A673 (cell line): ENCODE measurements around the gene TRIM32. TPM values are rescaled to one million over a fixed set of nuclear protein-coding genes. Genes with fewer than 3 reads are reported as not detected.

ENCODE experiments used
- BruUV-seq: library from RNA; stranded (reverse); fragments of 400-500 nt; replicated peaks from 2 replicates; lab custom pipeline; 2021; lab: Mats Ljungman, UMichigan
- CTCF ChIA-PET: fragments of 300-600 bp; sonication (Branson Sonifier 250); formaldehyde crosslinking; loops from one replicate; lab custom pipeline; 2022; ENCODE audit warnings: antibody characterized with exemption; lab: Charles Lee
- POLR2A ChIA-PET: fragments of 300-600 bp; sonication (Branson Sonifier 250); formaldehyde crosslinking; loops from one replicate; lab custom pipeline; 2022; ENCODE audit warnings: antibody characterized with exemption; ENCODE audit not compliant: low non-redundant PET; lab: Charles Lee
- DNase-seq: peaks from one replicate; pipeline ENCODE4 v3.0.0-alpha.2; 2015; ENCODE audit warnings: low spot score
- H3K27ac ChIP-seq: fragments of 200-600 bp; sonication (generic); 2 replicates; pipeline ENCODE4 v1.5.1; 2016; ENCODE audit warnings: mixed run types, low read depth, mild to moderate bottlenecking, mixed read lengths, antibody characterized with exemption, low read length; ENCODE audit not compliant: poor library complexity, severe bottlenecking
- H3K27me3 ChIP-seq: fragments of 200-600 bp; sonication (generic); replicated peaks from 2 replicates; pipeline ENCODE4 v1.6.1; 2017; ENCODE audit warnings: mixed run types, low read depth, mild to moderate bottlenecking, mixed read lengths, antibody characterized with exemption, low read length; ENCODE audit not compliant: insufficient read depth, poor library complexity
- H3K36me3 ChIP-seq: fragments of 200-600 bp; sonication (generic); 2 replicates; pipeline ENCODE4 v1.6.1; 2016; ENCODE audit warnings: mixed run types, mild to moderate bottlenecking, mixed read lengths, antibody characterized with exemption, low read length; ENCODE audit not compliant: insufficient read depth, poor library complexity, severe bottlenecking
- H3K4me1 ChIP-seq: fragments of 200-600 bp; sonication (generic); 2 replicates; pipeline ENCODE4 v1.6.1; 2017; ENCODE audit warnings: mixed run types, mild to moderate bottlenecking, mixed read lengths, antibody characterized with exemption, low read length; ENCODE audit not compliant: insufficient read depth, poor library complexity, severe bottlenecking
- H3K4me3 ChIP-seq: fragments of 200-600 bp; sonication (generic); 2 replicates; pipeline ENCODE4 v1.5.1; 2016; ENCODE audit warnings: low read depth, mixed run types, mild to moderate bottlenecking, mixed read lengths, low read length; ENCODE audit not compliant: poor library complexity, severe bottlenecking
- H3K9me3 ChIP-seq: fragments of 200-600 bp; sonication (generic); 2 replicates; pipeline ENCODE4 v1.6.1; 2016; ENCODE audit warnings: mixed run types, low read depth, mild to moderate bottlenecking, mixed read lengths, antibody characterized with exemption, low read length; ENCODE audit not compliant: poor library complexity, severe bottlenecking
- EZH2 ChIP-seq: fragments of 200-600 bp; sonication (generic); IDR thresholded peaks from 2 replicates; pipeline ENCODE4 v1.6.1; 2017; ENCODE audit warnings: borderline replicate concordance, low read depth, mild to moderate bottlenecking, mixed read lengths, antibody characterized with exemption, low read length; ENCODE audit not compliant: poor library complexity, severe bottlenecking
- intact Hi-C: fragments of 100-400 bp; cut with micrococcal nuclease; formaldehyde crosslinking; loops from one replicate; pipeline ENCODE4 v1.10.0; 2022; ENCODE audit not compliant: unreplicated experiment
- total RNA-seq: library from RNA; stranded (reverse); gene quantifications from 2 replicates; pipeline ENCODE4 v1.2.3, GENCODE V29; 2021
- TF ChIP-seq, protein P1 (sequence below): fragments of 300-800, 200-600 bp; sonication (generic); conservative IDR thresholded peaks from 2 replicates; pipeline ENCODE4 v1.5.1; 2017; ENCODE audit warnings: low read depth, mild to moderate bottlenecking, antibody characterized with exemption, low read length, moderate library complexity, mixed read lengths

The TRIM32 gene
- total RNA-seq, 1 experiment from 2014 or later, result 28.9 TPM

DNA sequence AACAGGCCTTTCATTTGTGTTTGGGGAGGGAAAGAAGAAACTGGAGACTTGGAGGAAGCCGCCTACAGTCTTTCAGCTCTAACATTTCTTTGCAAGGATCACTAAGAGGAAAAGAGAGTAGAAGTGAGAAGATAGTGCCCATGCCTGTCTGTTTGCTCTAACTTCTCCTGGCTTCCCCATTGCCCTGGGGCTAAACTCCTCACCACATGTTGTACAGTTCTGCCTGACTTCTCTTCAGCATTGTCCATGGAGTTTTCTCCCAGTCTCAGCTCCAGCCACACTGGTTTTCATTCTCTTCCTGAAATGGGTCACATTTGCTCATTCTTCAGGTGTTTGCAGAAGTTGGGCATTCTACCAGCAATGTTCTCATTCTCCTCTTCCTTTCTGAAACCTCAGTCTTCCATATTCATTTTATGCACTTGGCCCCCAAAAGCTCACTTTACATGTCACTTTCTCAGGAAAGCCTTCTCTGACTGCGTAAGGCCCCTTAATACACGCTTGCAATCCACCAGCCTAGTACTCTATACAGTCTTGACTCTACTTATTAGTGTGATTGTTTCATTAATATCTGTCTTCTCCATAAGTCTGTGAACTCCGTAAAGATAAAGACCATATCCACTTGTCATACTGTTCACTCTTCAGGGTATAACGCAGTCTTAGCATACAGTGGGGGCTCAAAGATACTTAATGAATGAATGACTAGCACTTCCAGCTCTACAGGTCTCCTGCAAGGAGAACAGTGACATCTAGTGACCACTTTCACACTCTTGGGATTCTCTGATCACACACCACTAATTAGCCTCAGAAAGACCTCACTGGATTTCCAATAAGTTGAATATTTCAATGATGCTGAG lies 40.2 kb upstream of the TRIM32 start:
- H3K9me3 ChIP-seq, result no peaks in the 10 kb centered on the region
- no TSS peak for BruUV-seq
- H3K4me1 ChIP-seq, result peaks cover 8% of the 10 kb centered on the region
- H3K27me3 ChIP-seq, result no peaks in the 10 kb centered on the region
- intact Hi-C loops, result loop anchor here (1.0 to 5.0 kb wide), 6 partner anchors 58 to 1054 kb away; no protein-coding TSS in a partner anchor
- ChIA-PET CTCF (interaction anchor here (1.6 kb wide), 1 partner anchor 1053 kb away, joined by 5 read pairs; no protein-coding TSS in a partner anchor), POLR2A (no interaction called here)
- DNase-seq, result peak; percentile 81
- H3K36me3 ChIP-seq, result no peaks in the 10 kb centered on the region
- H3K4me3 ChIP-seq, result no peak overlapping the region
- TF ChIP-seq, protein P1, sequence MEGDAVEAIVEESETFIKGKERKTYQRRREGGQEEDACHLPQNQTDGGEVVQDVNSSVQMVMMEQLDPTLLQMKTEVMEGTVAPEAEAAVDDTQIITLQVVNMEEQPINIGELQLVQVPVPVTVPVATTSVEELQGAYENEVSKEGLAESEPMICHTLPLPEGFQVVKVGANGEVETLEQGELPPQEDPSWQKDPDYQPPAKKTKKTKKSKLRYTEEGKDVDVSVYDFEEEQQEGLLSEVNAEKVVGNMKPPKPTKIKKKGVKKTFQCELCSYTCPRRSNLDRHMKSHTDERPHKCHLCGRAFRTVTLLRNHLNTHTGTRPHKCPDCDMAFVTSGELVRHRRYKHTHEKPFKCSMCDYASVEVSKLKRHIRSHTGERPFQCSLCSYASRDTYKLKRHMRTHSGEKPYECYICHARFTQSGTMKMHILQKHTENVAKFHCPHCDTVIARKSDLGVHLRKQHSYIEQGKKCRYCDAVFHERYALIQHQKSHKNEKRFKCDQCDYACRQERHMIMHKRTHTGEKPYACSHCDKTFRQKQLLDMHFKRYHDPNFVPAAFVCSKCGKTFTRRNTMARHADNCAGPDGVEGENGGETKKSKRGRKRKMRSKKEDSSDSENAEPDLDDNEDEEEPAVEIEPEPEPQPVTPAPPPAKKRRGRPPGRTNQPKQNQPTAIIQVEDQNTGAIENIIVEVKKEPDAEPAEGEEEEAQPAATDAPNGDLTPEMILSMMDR, result peak; percentile 83
- no peak for TF ChIP-seq EZH2
- no peak overlapping the region for H3K27ac ChIP-seq

DNA sequence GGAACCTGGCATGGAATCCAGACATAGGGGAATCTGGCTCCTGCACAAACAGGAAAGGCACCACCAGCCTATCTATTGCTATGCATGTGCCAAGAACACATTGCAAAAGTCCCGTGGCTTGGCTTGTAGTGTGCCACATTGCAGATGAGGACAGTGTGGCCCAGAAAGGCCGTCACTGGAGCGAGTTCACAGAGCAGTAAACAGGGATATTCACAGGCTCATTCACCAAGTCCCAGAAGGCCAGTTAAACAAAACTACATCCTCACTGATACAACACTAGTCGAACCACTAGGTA lies 39.6 kb upstream of the TRIM32 start:
- no peak for DNase-seq
- H3K27ac ChIP-seq, result no peak overlapping the region
- H3K36me3 ChIP-seq, result no peaks in the 10 kb centered on the region
- POLR2A ChIA-PET, result no interaction called here
- CTCF ChIA-PET, result interaction anchor here (1.6 kb wide), 1 partner anchor 1054 kb away, joined by 5 read pairs; no protein-coding TSS in a partner anchor
- H3K9me3 ChIP-seq, result no peaks in the 10 kb centered on the region
- no peak overlapping the region for H3K4me3 ChIP-seq
- peaks cover 8% of the 10 kb centered on the region for H3K4me1 ChIP-seq
- TF ChIP-seq, protein P1, result 0 out of 2 replicates have a peak, but pooled peaks have one; percentile 0
- TF ChIP-seq EZH2, result no peak
- H3K27me3 ChIP-seq, result no peaks in the 10 kb centered on the region
- intact Hi-C loops, result loop anchor here (1.0 to 5.0 kb wide), 6 partner anchors 59 to 1054 kb away; no protein-coding TSS in a partner anchor
- no TSS peak for BruUV-seq

DNA sequence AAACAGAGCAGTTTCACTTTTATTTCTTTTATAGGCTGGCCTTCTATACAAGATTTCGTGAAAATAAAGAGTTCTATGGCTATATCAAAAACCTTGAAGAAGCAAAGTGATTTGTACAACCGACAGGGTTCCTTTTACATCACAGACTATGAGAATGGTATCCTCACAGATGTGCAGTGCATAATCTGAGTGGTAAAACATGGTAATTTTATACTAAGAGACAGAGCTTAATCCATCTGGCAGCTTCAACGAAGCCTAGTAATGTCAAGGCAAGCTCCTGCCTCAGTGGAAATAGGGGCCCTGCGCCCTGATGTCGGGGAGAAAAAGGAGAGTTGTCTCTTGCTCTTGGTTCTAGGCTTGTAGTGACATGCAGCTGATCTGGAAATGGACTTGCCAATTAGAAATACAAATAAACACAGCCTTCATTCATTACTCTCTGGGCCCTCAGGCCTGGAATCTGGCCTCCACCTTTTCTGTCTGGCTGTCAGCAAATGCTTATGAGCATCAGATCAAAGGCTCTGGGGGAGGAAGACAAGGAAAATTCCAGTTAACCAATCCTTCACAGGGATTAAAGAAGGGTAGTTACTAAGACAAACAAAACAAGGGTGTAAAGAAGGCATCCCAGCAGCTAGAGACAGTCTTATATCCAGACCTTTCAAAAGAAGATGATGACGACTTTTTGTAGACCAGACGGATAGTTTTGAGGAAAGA lies 33.6 kb upstream of the TRIM32 start:
- Histone ChIP-seq H3K4me1 (peaks cover 18% of the 10 kb centered on the region), H3K9me3 (no peaks in the 10 kb centered on the region), H3K27ac (no peak overlapping the region), H3K27me3 (no peaks in the 10 kb centered on the region), H3K36me3 (no peaks in the 10 kb centered on the region), H3K4me3 (no peak overlapping the region)
- BruUV-seq, result no TSS peak
- intact Hi-C loops, result no loop called here
- DNase-seq, result no peak
- ChIA-PET POLR2A (no interaction called here), CTCF (no interaction called here)
- no peak for TF ChIP-seq EZH2
- TF ChIP-seq, protein P1, result no peak
